ELR (cell line): Measurements from ENCODE around the gene GNAO1.

ENCODE experiments used
- DNase-seq: peaks from one replicate; pipeline ENCODE4 v3.0.0-alpha.2; 2015; ENCODE audit warnings: low read depth

Gene GNAO1

DNA sequence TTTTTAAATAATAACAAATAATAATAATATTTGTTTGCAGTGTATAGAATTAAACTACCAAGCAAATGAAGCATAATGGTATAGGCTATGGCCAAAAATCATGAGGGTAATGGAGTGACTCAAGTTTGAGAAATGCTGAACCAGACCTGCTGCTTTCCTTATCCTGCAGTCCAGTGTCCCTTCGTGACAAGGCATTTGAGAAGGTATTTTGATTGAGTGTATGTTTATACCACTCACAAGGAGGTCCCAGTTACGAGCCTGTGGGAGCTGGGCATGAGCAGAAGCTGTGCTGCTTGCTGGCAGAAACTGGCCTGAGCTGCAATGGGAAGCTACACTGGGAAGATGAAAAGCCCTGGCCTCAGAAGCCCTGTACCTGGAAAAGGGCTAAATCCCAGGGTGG lies 50.3 kb downstream of the GNAO1 start:
- peak; percentile 77 for DNase-seq

DNA sequence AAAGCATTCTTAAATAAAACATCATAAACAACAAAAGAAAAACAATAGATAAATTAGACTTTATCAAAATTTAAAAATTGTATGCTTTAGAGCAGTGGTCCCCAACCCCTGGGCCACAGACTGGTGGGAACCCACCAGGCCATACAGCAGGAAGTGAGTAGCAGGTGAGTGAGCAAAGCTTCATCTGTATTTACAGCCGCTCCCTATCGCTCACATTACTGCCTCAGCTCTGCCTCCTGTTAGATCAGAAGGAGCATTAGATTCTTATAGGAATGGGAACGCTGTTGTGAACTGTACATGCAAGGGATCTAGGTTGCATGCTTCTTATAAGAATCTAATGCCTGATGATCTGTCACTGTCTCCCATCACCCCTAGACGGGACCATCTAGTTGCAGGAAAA lies 51.5 kb downstream of the GNAO1 start:
- peak; percentile 63 for DNase-seq

DNA sequence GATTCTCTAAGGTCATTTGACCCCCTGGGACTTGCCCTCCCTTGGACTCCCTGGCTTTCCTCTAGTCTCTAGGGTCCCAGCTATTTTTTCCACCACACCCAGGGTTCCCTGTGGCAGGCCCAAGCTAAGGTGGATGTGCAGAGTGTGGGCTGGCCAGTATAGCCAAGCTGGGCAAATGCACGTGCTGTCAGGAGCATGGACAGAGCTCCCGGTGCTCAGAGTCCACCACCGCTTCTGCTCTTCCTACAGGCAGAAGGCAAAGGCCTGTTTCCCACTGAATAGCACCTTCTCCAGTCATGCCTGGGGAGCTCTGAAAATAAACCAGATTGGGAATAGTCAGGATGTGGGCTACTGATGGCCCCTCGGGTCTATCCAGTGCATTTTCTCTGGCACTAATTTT lies 53.3 kb downstream of the GNAO1 start:
- peak; percentile 10 for DNase-seq

DNA sequence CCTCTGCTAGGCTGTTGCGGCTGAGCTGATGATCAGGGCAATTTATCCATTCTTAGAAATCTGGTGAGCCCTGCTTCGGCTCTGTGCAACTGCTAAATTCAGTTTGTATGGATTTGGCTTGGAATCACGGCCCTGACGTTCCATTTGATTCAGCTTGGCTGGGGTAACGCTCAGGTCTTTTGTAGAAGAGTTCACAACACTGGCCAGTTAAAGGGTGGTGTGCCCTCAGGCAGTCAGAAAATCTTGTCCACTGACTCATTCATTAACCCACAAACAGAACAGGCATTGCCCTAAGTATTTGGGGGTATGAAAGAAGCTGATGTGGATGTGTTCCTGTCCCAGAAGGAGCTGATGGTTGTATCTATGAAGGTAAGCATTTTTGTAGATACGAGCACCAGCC lies 53.9 kb downstream of the GNAO1 start:
- peak; percentile 91 for DNase-seq

DNA sequence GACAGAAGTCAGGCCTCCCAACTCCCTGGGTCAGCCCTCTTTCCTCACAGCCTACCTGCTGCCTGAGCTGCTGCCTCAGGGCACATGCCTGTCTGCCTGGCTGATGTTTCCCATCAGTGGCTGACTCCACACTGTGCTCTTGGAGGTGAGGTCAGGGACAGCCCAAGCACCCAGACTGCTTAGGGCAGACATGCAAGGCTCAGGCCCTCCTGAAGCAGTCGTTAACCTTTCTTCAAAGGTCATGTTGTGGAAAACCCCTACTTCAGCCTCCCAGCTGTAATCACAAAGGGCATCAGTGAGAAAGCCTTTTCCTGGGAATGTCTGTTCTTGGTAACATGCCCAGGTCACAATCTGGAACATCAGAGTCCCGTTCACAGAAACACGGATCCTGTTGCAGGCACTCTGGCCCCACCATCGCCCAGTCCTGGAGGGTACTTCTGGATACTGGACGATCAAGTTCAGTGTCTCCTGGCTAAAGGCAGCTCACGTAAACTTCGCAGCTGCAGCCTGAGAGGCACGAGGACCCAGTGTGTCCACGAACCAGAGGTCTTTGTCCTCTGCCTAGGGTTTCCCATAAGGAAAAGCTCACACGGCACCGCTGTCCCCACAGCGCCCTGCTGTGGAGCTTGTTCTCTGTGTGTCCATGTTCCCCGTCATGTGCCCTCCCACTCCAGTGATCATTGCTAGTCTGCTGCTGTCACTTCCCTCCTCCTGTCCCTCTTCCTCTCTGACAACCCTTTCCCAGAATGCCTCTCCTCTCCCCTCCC lies 54.9 kb downstream of the GNAO1 start:
- DNase-seq = peak; percentile 91

DNA sequence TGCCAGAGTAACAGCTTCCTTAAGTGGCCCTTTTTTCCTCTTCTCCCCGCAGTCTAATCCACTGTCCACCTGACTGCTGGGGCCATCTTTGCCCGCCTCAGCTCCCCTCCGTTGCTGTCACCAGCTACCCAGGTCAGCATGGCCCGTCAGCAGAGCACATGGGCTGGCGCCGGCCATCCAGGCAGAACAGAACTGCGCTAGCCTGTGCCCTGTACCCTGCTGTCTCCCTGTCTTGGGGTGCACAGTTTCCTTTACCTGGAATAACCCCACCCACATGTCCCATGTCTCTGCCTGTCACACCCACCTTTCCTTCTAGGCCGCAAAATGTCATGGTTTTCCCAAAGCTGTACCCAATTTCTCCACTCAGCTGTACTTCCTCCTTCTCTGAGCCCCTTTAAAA lies 55.7 kb downstream of the GNAO1 start:
- no peak for DNase-seq

DNA sequence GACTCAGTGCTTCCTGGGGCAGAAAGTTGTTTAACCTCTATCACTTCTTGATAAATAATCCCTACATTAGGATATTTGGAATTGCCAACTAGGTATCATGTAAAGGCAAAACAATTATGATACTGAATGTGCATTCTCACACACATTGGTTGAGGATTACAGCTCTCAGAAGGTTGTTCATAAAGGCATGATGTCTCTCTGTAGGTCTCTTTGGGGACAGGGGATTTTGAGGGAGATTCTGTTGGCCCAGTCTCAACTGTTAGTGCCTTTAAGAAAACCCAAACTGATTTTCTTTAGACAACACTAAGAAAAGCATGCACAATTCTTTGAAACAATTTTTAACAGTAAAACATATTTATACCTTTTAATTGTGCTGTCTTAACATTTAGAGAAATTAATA lies 56.5 kb downstream of the GNAO1 start:
- DNase-seq = no peak

DNA sequence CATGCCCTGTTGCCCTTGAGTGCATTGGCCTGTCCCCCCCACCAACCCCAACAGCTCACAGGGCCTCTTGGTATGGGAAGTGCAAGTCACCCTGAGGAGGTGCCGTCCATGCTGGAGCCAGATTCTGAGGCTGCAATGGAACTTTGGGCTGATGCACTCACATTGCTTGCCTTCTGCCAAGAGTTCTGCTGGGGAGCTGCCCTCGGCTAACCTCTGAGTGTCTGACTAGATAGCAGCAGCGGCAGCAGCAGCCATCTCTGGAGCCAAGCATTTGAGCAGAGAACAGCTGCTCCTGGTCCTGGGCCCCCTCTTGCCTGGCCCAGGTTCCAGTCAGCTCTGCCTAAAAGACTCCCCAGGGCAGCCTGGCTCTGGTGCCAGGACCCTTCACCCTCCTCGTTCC lies 61.5 kb downstream of the GNAO1 start:
- no peak for DNase-seq

DNA sequence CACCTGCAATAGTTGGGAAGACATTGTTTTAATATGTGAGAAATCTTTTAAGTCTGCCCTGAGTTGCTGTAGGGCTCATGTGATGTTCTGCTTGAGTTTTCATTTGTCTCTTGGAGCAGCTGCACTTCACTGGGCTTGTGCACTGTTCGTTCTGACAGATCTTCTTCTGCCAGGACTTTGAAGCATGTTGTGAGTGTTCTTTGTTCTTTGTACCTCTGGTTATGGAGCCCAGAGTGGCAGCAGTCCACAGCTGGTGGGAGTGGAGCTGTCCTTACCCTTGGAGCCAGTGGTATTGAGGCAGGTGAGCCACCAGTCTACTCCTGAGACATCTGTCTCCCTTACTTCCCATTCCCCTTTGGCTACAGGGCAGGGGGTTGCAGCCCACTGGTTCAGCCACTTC lies 64.6 kb downstream of the GNAO1 start:
- no peak for DNase-seq

DNA sequence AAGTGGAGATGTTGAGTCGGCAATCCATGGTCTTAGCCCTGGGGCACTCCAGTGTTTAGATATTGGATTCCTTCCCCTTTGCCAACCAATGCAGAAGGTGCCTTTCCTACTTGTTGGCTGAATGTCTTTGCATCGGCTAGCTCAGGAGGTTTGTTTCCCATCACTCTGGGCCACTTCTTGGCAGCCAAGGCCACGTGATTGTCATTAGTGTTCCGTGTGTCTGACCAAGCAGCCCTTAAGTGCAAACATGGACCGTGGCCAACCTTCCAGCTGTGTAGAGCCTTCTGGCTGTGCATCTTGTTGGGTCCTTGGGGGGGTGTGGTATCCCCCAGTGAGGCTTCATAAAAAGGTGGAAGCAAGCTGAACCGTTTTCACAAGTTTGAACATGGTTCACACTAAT lies 66.0 kb downstream of the GNAO1 start:
- no peak for DNase-seq

DNA sequence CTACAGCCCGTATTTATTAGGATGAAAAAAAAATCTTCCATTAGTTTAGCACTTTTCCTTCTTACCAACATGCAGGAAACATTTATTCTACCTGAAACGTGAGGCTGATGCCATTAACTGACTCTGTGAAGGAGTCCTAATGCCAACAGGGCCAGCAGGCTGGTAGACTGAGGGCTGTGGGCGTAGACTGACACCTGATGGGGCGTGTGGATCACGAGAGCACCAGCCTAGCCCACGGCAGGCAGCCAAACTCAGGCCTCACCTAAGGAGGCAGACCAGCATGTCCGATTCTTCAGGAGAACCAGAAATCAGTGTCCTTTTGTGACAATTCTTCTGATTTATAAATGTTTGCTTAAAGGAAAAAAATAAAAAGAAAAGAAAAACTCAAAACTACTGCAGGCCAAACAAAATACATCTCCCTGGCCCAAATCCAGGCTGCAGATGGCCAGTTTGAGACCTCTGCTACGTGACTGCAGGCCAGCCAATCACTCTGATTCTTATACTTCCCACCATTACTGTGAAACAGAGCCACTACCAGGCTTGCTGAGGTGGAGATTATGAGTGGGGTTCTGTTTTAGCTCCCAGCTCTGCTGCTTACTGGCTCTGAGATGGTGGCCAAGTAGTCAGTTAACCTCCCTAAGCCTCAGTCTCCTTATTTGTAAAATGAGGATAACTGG lies 66.5 kb downstream of the GNAO1 start:
- DNase-seq = no peak

DNA sequence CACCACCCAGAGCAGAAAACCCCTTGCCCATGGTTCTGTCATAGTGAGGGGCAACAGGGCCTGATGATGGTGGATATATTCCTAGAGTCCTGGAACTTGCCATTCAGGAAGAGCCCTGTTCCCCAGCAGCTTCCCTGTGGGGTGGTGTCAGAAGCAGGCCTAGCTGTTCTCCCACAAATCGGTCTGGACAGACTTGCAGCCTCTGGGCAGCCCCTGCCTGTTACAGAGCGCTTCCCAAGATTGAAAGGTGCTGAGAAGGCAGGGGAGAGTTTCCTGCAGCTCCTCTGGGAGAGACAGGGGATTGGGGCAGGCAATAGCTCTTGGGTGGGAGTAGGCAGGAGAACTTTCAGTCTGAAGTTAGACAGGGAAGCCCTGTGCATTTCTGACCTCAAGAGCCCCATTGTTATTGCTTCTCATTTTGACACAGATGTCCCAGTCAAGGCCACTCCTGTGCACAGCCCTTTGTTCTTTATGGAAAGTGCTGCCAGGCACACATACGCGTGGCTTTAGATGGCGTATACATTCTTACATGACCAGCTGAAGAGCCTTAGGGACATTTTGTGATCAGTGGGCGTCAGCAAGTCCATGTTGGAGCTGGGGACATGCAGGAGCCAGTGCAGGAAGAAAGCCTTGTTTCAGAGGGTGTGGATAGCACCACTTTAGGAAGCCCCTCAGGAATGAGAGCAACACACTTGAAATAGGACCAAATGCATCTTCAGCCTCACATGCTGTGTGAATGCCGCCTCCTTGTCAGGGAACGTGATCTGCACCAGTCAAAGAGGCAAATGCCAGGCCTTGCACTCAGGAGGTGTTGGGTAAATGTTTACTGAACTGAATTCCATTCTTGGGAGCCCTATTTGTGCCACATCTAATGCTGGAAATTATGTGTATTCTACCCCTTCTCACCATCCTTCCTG lies 67.5 kb downstream of the GNAO1 start:
- DNase-seq = no peak

DNA sequence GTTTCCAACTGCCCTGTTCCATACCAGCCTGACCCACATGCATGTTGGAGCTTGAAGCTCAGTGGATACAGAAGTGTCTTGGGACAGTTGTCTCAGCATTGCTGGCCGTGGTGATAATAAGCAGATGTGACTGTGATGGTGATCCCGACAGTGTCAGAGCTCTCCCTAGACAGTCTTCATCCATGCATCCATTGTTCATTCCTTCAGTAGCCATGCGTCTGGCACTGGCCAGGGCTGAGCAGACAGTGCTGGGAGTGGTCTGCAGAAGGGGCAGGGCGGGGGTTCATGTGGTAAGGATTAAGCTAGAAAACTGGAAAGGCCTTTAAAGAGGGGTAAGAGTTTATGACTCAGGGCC lies 68.1 kb downstream of the GNAO1 start:
- no peak for DNase-seq

DNA sequence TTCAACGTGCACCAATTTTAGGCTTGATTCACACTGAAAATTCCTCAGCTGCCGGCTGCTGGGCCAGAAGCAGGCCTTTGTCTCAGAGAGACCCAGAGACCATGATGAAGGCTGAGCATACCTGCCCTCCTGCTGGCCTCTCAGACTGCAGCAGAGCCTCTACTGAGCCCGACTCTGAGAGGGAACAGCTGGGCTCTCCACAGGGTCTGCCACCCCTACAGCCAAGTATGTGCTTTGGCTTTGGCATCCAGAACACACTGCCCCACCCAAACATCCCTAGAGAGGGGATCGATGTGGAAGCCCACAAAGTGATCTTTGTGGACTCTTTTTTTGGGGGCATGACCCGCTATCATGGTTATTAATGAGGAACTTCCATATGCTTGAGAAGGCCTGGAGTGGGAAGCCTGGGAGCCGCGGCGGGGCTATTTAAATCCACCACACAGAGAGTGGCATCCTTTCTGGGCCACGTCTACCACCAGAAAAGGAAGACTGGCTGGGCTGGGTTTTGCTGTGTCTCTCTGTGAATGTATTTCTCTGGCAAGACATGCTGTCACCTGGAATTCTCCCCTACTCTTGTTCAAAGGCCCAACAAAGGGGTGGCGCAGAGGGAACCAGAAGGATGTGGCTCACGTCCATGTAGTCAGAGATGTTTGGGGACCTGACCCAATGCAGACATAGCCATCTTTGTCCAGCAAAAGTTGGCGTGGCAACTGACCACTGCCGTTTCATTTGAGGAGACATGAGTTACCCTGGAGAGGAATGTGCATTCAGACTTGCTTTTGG lies 69.3 kb downstream of the GNAO1 start:
- no peak for DNase-seq

DNA sequence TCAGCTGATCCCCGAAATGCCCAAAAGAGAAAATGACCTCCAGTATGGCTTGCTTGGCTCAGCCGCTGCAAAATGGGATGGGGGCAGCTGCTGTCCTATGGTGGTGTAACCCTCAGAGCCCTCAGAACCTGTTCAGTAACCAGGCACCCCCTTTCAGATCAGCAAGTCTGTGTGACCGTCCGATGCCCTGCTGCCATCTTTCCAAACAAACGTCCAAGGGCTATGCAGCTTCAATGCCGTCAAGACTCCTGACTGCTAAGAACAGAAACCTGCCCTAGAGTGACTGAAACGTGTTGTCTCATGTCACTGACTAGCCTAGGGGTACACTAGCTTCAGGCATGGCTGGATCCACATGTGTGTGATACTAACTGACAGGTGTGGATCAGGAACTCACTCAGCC lies 70.4 kb downstream of the GNAO1 start:
- DNase-seq = no peak

DNA sequence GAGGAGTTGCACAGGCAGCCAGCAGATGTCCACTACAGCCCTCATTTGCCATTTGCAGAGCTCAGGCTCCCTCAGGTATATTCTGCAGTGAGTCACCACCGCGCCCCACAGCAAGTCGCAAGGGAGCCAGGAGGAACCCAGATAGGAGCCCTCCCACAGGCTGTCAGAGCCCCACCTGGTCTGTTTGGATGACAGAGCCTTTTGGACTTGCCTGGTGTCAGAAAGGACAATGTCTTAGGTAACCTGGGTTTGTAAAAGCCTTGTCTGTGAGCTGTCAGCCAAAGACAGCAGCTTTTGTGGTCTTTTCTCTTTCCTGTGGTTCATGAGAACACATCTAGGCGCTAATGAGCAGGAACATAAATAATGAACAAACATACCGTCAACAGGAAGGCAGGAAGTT lies 70.9 kb downstream of the GNAO1 start:
- no peak for DNase-seq

DNA sequence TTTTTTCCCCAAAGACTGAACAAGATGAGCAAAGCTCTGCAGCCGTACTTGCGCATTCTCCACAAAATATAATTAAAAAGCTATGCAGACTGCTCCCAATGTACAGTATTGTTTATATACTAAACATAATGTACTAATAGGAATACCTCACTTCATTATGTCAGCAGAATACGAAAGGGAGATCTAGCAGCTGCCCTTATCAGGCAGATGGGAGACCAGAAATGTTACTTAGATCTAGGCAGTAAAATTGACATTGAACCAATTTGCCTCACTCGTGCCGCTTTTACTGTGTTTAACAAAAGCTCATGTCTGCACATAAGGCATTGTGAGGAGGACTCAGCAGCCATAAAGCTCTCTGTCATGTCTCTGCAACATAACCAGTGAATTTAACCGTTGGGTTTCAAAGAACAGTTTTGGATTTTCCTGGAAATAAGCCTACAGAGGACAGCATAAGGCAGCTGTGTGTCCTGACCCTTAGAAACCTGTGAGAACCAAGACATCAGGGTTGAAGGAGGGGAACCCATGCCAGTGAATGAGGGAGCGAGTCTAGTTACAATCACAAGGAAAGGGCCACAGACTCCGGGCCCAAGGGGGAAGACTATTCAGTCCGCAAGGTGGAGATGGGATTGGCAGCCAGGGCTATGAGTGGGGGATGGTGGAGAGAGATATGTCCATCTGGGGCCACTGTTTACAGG lies 71.4 kb downstream of the GNAO1 start:
- DNase-seq = no peak

DNA sequence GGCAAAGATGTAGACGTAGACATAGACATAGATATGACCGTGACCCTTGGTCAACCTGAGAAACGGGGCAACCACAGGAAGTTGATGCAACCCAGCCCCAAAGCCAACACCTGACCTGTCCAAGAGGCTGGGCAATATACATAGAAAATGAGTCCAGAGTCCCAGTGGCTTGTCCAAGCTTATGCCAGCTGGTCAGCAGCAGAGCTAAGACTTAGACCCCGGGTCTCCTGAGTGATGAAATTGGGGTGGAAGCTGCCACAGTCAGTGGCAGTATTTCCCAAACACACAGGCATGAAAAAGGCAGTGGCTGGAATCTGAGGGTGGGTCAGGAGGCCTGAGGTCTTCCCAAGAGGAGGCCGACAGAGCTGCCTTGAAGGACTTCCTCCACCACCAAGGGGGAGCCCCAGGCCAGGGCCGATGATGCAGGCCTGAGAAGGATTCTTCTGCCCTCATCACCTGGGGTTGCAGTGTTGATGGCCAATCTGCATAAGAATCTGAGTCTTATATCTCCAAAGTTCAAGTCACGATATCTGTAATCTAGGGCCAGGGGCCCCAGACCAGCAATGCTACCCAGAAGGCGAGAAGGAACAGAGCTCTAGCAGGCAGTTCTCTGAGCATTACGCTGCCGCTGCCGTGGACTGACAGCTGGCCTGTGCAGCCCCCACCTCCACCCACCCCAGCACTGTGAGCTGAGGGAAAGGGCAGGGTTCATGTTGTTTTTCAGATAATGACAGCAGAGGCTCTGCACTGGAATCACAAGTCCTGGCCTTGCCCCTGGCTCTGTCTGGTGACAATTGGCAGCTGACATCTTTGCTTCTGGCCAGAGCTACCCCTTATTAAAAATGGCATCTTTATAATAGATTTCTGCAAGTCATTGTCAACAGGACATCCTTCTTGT lies 72.7 kb downstream of the GNAO1 start:
- no peak for DNase-seq

DNA sequence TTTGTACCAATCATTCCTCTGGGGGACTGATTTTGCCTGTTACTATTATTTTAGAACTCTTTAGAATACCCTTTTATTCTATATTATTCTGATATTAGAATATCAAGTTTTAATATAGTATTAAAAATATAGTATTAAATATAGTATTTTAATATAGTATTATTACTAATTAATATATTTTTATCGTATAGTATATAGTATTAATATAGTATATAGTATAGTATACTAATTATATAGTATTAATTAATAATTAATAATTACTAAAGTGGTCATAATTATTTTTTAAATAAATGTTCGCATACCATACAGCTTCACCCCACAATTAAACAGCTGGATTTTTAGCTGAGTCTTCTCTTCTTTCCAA lies 73.3 kb downstream of the GNAO1 start:
- DNase-seq = no peak

DNA sequence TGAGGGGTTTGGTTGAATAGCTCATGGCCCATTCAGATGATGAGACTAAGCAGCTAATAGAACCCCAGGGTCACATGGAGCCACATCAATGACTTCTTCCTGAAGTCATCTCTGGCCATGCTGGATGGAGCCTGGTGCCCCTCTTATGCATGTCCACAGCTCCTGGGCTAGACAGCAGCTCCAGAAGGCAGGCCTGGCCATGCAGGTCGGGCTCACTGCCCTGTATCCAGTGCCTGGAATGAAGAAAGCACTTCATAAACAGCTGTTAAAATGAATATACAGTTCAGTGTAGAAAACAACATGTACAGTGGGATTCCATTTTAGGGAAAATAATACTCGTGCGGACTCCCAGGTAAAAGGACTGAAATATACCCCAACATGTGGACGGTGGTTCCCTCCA lies 73.9 kb downstream of the GNAO1 start:
- no peak for DNase-seq

DNA sequence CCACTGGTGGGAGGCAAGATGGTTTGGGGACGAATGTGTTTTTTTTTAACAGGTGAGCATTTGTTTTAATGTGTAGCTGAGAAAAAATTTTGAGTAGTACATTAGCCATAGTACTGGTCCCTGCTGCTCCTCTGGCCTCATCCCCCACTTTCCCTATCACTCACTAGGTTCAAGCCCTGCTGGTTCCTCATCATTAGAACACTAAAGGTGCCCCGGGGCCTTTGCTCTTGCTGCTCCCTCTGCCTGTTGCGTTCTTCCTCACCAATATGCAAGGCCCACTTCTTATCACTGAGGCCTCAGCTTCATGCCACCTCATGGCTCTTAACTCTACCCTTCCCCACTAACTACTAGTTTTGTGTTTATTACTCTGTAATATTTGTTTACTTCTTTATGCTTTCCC lies 74.5 kb downstream of the GNAO1 start:
- no peak for DNase-seq
